GM04503 (cell line): ENCODE results near the gene CMPK1.
"Not testable (repeated sequence)": the region's sequence is repeated elsewhere in the genome, so short reads cannot be mapped to it uniquely, and the experiment has no call there.

ENCODE experiments used
- DNase-seq: peaks from one replicate; pipeline ENCODE4 v3.0.0-alpha.2; 2012; ENCODE audit warnings: low read depth

CMPK1 gene

GRCh38 chr1:47338249-47339077 is 4.9 kb downstream of the CMPK1 start:
- DNase-seq = no peak

GRCh38 chr1:47340227-47340626 is 6.6 kb downstream of the CMPK1 start:
- no peak for DNase-seq

- not testable (repeated sequence) for DNase-seq
Observed at GRCh38 chr1:47346979-47347378, 13.4 kb downstream of the CMPK1 start.

GRCh38 chr1:47347735-47348134 is 14.1 kb downstream of the CMPK1 start:
- no peak for DNase-seq

- no peak for DNase-seq
Observed at GRCh38 chr1:47348246-47348645, 14.7 kb downstream of the CMPK1 start.

GRCh38 chr1:47351305-47351704 is 17.7 kb downstream of the CMPK1 start:
- no peak for DNase-seq

- no peak for DNase-seq
Observed at GRCh38 chr1:47361380-47361779, 27.8 kb downstream of the CMPK1 start.

- DNase-seq = no peak
Observed at GRCh38 chr1:47362828-47363227, 29.2 kb downstream of the CMPK1 start.

- DNase-seq = no peak
Observed at GRCh38 chr1:47367651-47368050, 34.1 kb downstream of the CMPK1 start.

GRCh38 chr1:47371016-47371517 is 37.5 kb downstream of the CMPK1 start:
- no peak for DNase-seq

- DNase-seq = no peak
Observed at GRCh38 chr1:47374501-47374900, 40.9 kb downstream of the CMPK1 start.

- DNase-seq = no peak
Observed at GRCh38 chr1:47378147-47378546, 44.6 kb downstream of the CMPK1 start.

GRCh38 chr1:47380699-47381098 is 47.1 kb downstream of the CMPK1 start:
- no peak for DNase-seq

- DNase-seq = no peak
Observed at GRCh38 chr1:47382399-47382983, 48.9 kb downstream of the CMPK1 start.

GRCh38 chr1:47384083-47384482 is 50.5 kb downstream of the CMPK1 start:
- no peak for DNase-seq

GRCh38 chr1:47385020-47385419 is 51.4 kb downstream of the CMPK1 start:
- DNase-seq = no peak

GRCh38 chr1:47386268-47386667 is 52.7 kb downstream of the CMPK1 start:
- DNase-seq = no peak

GRCh38 chr1:47388030-47388890 is 54.7 kb downstream of the CMPK1 start:
- no peak for DNase-seq

GRCh38 chr1:47388891-47389238 is 55.3 kb downstream of the CMPK1 start:
- DNase-seq = no peak

GRCh38 chr1:47389731-47390130 is 56.1 kb downstream of the CMPK1 start:
- no peak for DNase-seq

- no peak for DNase-seq
Observed at GRCh38 chr1:47390843-47391242, 57.3 kb downstream of the CMPK1 start.

- DNase-seq = no peak
Observed at GRCh38 chr1:47393141-47393540, 59.6 kb downstream of the CMPK1 start.

- no peak for DNase-seq
Observed at GRCh38 chr1:47395433-47395832, 61.8 kb downstream of the CMPK1 start.
